Caco-2 (cell line): ENCODE results near the gene LMTK2. TPM values are rescaled to one million over a fixed set of nuclear protein-coding genes. Genes with fewer than 3 reads are reported as not detected.
A peak's percentile ranks its signal among the peaks of the same experiment; 100 is the strongest.

Experiments used
- BruUV-seq: library from RNA; stranded (reverse); fragments of 400-500 nt; replicated peaks from 2 replicates; lab custom pipeline; 2021; lab: Mats Ljungman, UMichigan
- CTCF ChIA-PET: fragments of 300-600 bp; sonication (Branson Sonifier 250); formaldehyde crosslinking; loops from one replicate; lab custom pipeline; 2022; ENCODE audit warnings: antibody characterized with exemption; lab: Charles Lee
- POLR2A ChIA-PET: fragments of 300-600 bp; sonication (Branson Sonifier 250); formaldehyde crosslinking; loops from one replicate; lab custom pipeline; 2022; ENCODE audit warnings: antibody characterized with exemption; lab: Charles Lee
- DNase-seq, 2 experiments: peaks; one replicate each; pipeline versions ENCODE4 v3.0.0 to v3.0.0-alpha.2; 2020 to 2022
- H3K27me3 ChIP-seq: replicated peaks from 2 replicates; pipeline ENCODE4 v1.6.0; 2011; ENCODE audit warnings: low read length; ENCODE audit not compliant: control insufficient read depth, insufficient read depth
- H3K36me3 ChIP-seq: 2 replicates; pipeline ENCODE4 v1.5.1; 2011; ENCODE audit warnings: low read length; ENCODE audit not compliant: control insufficient read depth, insufficient read depth
- H3K4me1 ChIP-seq: fragments of 250-450 bp; sonication (Bioruptor Pico); 2 replicates; pipeline ENCODE4 v1.5.1; 2020; ENCODE audit warnings: mild to moderate bottlenecking
- H3K4me3 ChIP-seq: 2 replicates; pipeline ENCODE4 v1.5.1; 2011; ENCODE audit warnings: low read depth, mild to moderate bottlenecking, control low read depth, low read length
- H3K9me3 ChIP-seq: fragments of 250-450 bp; sonication (Bioruptor Pico); 2 replicates; pipeline ENCODE4 v1.5.1; 2020; ENCODE audit warnings: mild to moderate bottlenecking, moderate library complexity
- H3K27ac Mint-ChIP-seq: one replicate; pipeline ENCODE4 v1.8.0; 2022; ENCODE audit warnings: mixed read lengths; ENCODE audit not compliant: unreplicated experiment
- H3K27me3 Mint-ChIP-seq: one replicate; pipeline ENCODE4 v1.8.0; 2022; ENCODE audit warnings: mixed read lengths; ENCODE audit not compliant: insufficient read depth, unreplicated experiment
- H3K36me3 Mint-ChIP-seq: one replicate; pipeline ENCODE4 v1.8.0; 2022; ENCODE audit warnings: mild to moderate bottlenecking, mixed read lengths; ENCODE audit not compliant: insufficient read depth, unreplicated experiment
- H3K4me1 Mint-ChIP-seq: one replicate; pipeline ENCODE4 v1.8.0; 2022; ENCODE audit warnings: low read depth, mixed read lengths; ENCODE audit not compliant: unreplicated experiment
- H3K4me3 Mint-ChIP-seq: one replicate; pipeline ENCODE4 v1.8.0; 2022; ENCODE audit warnings: mild to moderate bottlenecking, moderate library complexity, mixed read lengths; ENCODE audit not compliant: unreplicated experiment
- H3K9me3 Mint-ChIP-seq: one replicate; pipeline ENCODE4 v1.8.0; 2022; ENCODE audit warnings: mixed read lengths; ENCODE audit not compliant: unreplicated experiment
- intact Hi-C: fragments of 100-400 bp; cut with micrococcal nuclease; formaldehyde crosslinking; loops from one replicate; pipeline ENCODE4 v1.10.0; 2022; ENCODE audit not compliant: unreplicated experiment
- total RNA-seq: library from RNA; stranded (reverse); gene quantifications from 2 replicates; pipeline ENCODE4 v1.2.3, GENCODE V29; 2022
- TF ChIP-seq, protein P1 (sequence below), 2 experiments: fragments of 200-600 bp in 1 of 2; IDR thresholded peaks; 1 replicate in 1 of 2; 2 replicates in 1 of 2; pipeline versions ENCODE4 v1.5.1 to v1.8.0; 2011 to 2022; ENCODE audit warnings: antibody characterized with exemption in 1 of 2, control low read depth in 1 of 2, inconsistent platforms in 1 of 2, low read depth in 1 of 2, low read length in 1 of 2, mild to moderate bottlenecking in 1 of 2, moderate library complexity in 1 of 2; ENCODE audit not compliant: insufficient read depth in 1 of 2, severe bottlenecking in 1 of 2, unreplicated experiment in 1 of 2

LMTK2 gene
- total RNA-seq, 1 experiment from 2014 or later: 21.9 TPM

DNA sequence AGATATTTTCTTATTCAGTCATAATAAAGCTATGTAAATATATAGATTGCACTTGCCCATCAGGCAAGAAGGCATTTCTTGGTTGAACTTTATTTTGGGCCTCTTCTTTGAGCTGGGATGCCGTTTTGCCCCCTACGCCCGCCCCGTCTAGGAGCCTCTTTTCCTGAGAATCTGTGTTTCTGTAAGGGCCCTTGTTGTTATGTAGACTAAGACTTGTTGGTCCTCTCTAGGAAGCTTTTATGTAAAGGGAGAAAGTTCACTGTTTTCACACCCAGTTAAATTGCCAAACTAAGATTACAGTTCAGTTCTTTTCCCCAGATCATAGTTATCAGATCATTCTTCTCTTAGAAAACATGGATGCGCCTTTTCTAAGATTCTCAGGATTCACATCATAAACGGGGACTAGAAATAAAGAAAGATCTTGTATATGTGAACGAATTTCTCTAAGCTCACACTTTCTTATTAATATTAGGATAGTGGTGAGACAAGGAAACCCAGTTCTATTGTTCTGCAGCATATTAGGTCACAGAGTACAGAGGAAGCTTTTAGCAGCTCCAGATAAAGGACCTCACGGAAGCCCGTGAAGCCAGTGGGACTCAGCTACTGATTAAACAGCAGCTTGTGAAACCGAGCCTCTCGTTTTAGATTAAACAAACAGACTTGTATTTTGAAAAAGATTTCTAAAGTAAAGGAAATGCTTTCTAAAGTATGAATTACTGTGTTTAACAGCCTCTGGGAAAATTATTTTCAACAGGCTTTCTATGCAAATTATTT is 3.8 kb downstream of the LMTK2 start:
- peak; percentile 35 to 48 for DNase-seq
- Mint-ChIP-seq H3K4me1 (peaks cover 7% of the 10 kb centered on the region), H3K27ac (no peak overlapping the region), H3K36me3 (peaks cover 9% of the 10 kb centered on the region), H3K27me3 (no peaks in the 10 kb centered on the region), H3K4me3 (no peak overlapping the region), H3K9me3 (no peaks in the 10 kb centered on the region)
- Histone ChIP-seq H3K4me1 (peaks cover 27% of the 10 kb centered on the region), H3K27me3 (no peaks in the 10 kb centered on the region), H3K9me3 (no peaks in the 10 kb centered on the region), H3K36me3 (no peaks in the 10 kb centered on the region), H3K4me3 (no peak overlapping the region)
- TF ChIP-seq, protein P1, sequence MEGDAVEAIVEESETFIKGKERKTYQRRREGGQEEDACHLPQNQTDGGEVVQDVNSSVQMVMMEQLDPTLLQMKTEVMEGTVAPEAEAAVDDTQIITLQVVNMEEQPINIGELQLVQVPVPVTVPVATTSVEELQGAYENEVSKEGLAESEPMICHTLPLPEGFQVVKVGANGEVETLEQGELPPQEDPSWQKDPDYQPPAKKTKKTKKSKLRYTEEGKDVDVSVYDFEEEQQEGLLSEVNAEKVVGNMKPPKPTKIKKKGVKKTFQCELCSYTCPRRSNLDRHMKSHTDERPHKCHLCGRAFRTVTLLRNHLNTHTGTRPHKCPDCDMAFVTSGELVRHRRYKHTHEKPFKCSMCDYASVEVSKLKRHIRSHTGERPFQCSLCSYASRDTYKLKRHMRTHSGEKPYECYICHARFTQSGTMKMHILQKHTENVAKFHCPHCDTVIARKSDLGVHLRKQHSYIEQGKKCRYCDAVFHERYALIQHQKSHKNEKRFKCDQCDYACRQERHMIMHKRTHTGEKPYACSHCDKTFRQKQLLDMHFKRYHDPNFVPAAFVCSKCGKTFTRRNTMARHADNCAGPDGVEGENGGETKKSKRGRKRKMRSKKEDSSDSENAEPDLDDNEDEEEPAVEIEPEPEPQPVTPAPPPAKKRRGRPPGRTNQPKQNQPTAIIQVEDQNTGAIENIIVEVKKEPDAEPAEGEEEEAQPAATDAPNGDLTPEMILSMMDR (IDR thresholded peaks at IDR 0.05; ENCODE audit: insufficient read depth in 1 of 2, low read depth in 1 of 2, low read length in 1 of 2, severe bottlenecking in 1 of 2, unreplicated experiment in 1 of 2): no peak
- POLR2A ChIA-PET: interaction anchor here (1.6 kb wide), 1 partner anchor 21 kb away, joined by 7 read pairs; no protein-coding TSS in a partner anchor
- CTCF ChIA-PET: interaction anchor here (0.7 to 1.7 kb wide), 6 partner anchors 22 to 97 kb away, joined by 4 to 11 read pairs (median 6); no protein-coding TSS in a partner anchor
- intact Hi-C loops: no loop called here
- no TSS peak for BruUV-seq

DNA sequence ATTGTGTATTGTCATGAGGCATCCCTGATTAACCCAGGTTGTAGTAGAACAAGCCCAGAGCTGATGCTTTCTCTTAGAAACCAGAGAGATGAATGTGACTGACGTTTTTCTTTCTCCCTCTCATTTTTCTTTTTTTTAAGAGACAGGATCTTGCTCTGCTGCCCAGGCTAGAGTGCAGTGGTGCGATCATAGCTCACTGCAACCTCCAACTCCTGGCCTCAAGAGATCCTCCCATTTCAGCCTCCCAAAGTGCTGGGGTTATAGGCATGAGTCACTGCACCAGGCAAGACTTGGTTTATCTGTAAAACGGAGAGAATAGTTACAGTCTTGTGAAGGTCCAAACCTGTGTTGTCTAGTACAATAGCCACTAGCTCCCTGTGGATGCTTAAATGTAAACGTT is 5.4 kb downstream of the LMTK2 start:
- no TSS peak for BruUV-seq
- no peaks in the 10 kb centered on the region for H3K4me1 Mint-ChIP-seq
- no peak overlapping the region for H3K4me3 Mint-ChIP-seq
- H3K9me3 Mint-ChIP-seq: no peaks in the 10 kb centered on the region
- intact Hi-C loops: no loop called here
- DNase-seq: no peak
- peaks cover 3% of the 10 kb centered on the region for H3K36me3 Mint-ChIP-seq
- Histone ChIP-seq H3K36me3 (no peaks in the 10 kb centered on the region), H3K4me3 (no peak overlapping the region), H3K27me3 (no peaks in the 10 kb centered on the region), H3K9me3 (no peaks in the 10 kb centered on the region), H3K4me1 (peaks cover 27% of the 10 kb centered on the region)
- ChIA-PET CTCF (no interaction called here), POLR2A (no interaction called here)
- H3K27ac Mint-ChIP-seq: no peak overlapping the region
- H3K27me3 Mint-ChIP-seq: no peaks in the 10 kb centered on the region
- TF ChIP-seq, protein P1 (IDR thresholded peaks at IDR 0.05; ENCODE audit: insufficient read depth in 1 of 2, low read depth in 1 of 2, low read length in 1 of 2, severe bottlenecking in 1 of 2, unreplicated experiment in 1 of 2): no peak

DNA sequence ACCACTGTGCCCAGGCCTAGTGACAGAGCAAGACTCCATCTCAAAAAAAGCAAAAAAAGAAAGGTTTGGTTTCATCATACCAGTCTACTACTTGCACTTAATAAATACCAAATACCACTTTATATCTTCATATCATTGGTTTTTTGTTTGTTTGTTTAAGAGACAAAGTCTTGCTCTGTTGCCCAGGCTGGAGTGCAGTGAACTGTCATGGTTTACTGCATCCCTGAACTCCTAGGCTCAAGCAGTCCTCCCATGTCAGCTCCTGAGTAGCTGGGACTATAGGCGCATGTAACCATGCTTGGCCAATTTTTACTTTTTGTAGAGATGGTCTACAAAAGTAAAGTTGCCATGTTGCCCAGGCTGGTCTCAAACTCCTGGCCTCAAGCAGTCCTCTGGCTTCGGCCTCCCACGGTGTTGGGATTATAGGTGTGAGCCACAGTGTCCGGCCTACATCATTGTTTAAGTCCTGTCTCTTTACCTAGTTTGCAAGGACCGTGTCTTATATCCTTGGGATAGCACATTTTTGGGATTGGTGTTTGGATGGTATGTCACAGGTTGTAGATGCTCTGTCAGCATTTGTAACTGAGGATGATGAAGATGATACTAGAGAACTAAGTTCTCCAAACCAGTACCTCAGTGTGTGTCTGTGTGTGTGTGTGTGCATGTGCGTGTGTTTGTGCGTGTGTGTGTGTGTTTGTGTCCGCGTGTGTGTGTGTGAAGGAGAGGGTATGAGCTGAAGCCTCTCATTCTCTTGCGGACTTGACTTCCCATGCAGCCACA is 9.3 kb downstream of the LMTK2 start:
- ChIA-PET CTCF (no interaction called here), POLR2A (no interaction called here)
- Mint-ChIP-seq H3K4me3 (no peak overlapping the region), H3K9me3 (no peaks in the 10 kb centered on the region), H3K27me3 (no peaks in the 10 kb centered on the region), H3K27ac (no peak overlapping the region), H3K4me1 (no peaks in the 10 kb centered on the region), H3K36me3 (peaks cover 9% of the 10 kb centered on the region)
- no peaks in the 10 kb centered on the region for H3K36me3 ChIP-seq
- no TSS peak for BruUV-seq
- no peak overlapping the region for H3K4me3 ChIP-seq
- H3K9me3 ChIP-seq: no peaks in the 10 kb centered on the region
- no peaks in the 10 kb centered on the region for H3K27me3 ChIP-seq
- TF ChIP-seq, protein P1 (IDR thresholded peaks at IDR 0.05; ENCODE audit: insufficient read depth in 1 of 2, low read depth in 1 of 2, low read length in 1 of 2, severe bottlenecking in 1 of 2, unreplicated experiment in 1 of 2): no peak
- H3K4me1 ChIP-seq: peaks cover 7% of the 10 kb centered on the region
- intact Hi-C loops: no loop called here
- no peak for DNase-seq
